Measurements from ENCODE around the gene GAPDHS.

GRCh38 chr19:35587321-35587720 lies 54.1 kb downstream of the GAPDHS start:
- TF ChIP-seq, protein P1, sequence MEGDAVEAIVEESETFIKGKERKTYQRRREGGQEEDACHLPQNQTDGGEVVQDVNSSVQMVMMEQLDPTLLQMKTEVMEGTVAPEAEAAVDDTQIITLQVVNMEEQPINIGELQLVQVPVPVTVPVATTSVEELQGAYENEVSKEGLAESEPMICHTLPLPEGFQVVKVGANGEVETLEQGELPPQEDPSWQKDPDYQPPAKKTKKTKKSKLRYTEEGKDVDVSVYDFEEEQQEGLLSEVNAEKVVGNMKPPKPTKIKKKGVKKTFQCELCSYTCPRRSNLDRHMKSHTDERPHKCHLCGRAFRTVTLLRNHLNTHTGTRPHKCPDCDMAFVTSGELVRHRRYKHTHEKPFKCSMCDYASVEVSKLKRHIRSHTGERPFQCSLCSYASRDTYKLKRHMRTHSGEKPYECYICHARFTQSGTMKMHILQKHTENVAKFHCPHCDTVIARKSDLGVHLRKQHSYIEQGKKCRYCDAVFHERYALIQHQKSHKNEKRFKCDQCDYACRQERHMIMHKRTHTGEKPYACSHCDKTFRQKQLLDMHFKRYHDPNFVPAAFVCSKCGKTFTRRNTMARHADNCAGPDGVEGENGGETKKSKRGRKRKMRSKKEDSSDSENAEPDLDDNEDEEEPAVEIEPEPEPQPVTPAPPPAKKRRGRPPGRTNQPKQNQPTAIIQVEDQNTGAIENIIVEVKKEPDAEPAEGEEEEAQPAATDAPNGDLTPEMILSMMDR (IDR thresholded peaks at IDR 0.05) = no peak
- no peak for TF ChIP-seq POLR2A (IDR thresholded peaks at IDR 0.05)
